HG03571 (cell line): ENCODE measurements around the gene SMPDL3A.

ENCODE experiments used
- ATAC-seq: cut with Tn5 transposase; IDR thresholded peaks from one replicate; pipeline ENCODE4 v1.9.1; 2021; ENCODE audit not compliant: unreplicated experiment

Gene SMPDL3A

GRCh38 chr6:122775975-122776374 is 13.1 kb upstream of the SMPDL3A start:
- ATAC-seq = no peak

GRCh38 chr6:122778302-122778701 is 10.8 kb upstream of the SMPDL3A start:
- ATAC-seq = no peak

- ATAC-seq = no peak
Observed at GRCh38 chr6:122778985-122779661, 9.9 kb upstream of the SMPDL3A start.

- no peak for ATAC-seq
Observed at GRCh38 chr6:122779667-122780066, 9.4 kb upstream of the SMPDL3A start, which contains the start of gene FABP7. Gene FABP7, plus strand, starts transcription at chr6:122779716. Its CDS starts 79 bp downstream, at chr6:122779795.

- ATAC-seq = no peak
Observed at GRCh38 chr6:122780114-122780513, 8.9 kb upstream of the SMPDL3A start.

- ATAC-seq = no peak
Observed at GRCh38 chr6:122781716-122782115, 7.3 kb upstream of the SMPDL3A start.

GRCh38 chr6:122783401-122783800 is 5.7 kb upstream of the SMPDL3A start:
- no peak for ATAC-seq

GRCh38 chr6:122785891-122786290 is 3.2 kb upstream of the SMPDL3A start:
- no peak for ATAC-seq

- ATAC-seq = no peak
Observed at GRCh38 chr6:122787721-122788120, 1.3 kb upstream of the SMPDL3A start.

GRCh38 chr6:122788208-122788607 is 850 bp upstream of the SMPDL3A start:
- ATAC-seq = no peak

- no peak for ATAC-seq
Observed at GRCh38 chr6:122788663-122789181, 336 bp upstream of the SMPDL3A start.

GRCh38 chr6:122790028-122790422 is 967 bp downstream of the SMPDL3A start:
- no peak for ATAC-seq

- ATAC-seq = no peak
Observed at GRCh38 chr6:122790423-122791309, 1.6 kb downstream of the SMPDL3A start.

- no peak for ATAC-seq
Observed at GRCh38 chr6:122791310-122791679, 2.2 kb downstream of the SMPDL3A start.

GRCh38 chr6:122792766-122793165 is 3.7 kb downstream of the SMPDL3A start:
- no peak for ATAC-seq

GRCh38 chr6:122797537-122797936 is 8.5 kb downstream of the SMPDL3A start:
- ATAC-seq = no peak

GRCh38 chr6:122798099-122798641 is 9.1 kb downstream of the SMPDL3A start:
- peak; percentile 76 for ATAC-seq

GRCh38 chr6:122799140-122799745 is 10.2 kb downstream of the SMPDL3A start:
- no peak for ATAC-seq

- no peak for ATAC-seq
Observed at GRCh38 chr6:122799916-122800686, 11.0 kb downstream of the SMPDL3A start.

- no peak for ATAC-seq
Observed at GRCh38 chr6:122800906-122801305, 11.8 kb downstream of the SMPDL3A start.

- ATAC-seq = no peak
Observed at GRCh38 chr6:122801397-122801796, 12.3 kb downstream of the SMPDL3A start.
